Left lung (tissue), 10 donors: ENCODE results near the gene NR2C1. TPM values are rescaled to one million over a fixed set of nuclear protein-coding genes. Genes with fewer than 3 reads are reported as not detected.
"Not testable (repeated sequence)": the region's sequence is repeated elsewhere in the genome, so short reads cannot be mapped to it uniquely, and the experiment has no call there.

Source experiments
- ATAC-seq: fragments of 200-7000 bp; cut with Tn5 transposase; one replicate; pipeline ENCODE4 v1.9.1; 2020; ENCODE audit warnings: moderate library complexity
- DNase-seq, 4 donors: peaks; one replicate each; pipeline ENCODE4 v3.0.0-alpha.2; 2013 to 2020
- H3K27ac ChIP-seq, 2 donors: fragments of 200-600 bp; sonication (generic) in 1 of 2; one replicate each; pipeline versions ENCODE4 v1.5.0 to v1.8.0; 2020 to 2021
- H3K27me3 ChIP-seq, 2 donors: fragments of 200-600 bp; sonication (generic) in 1 of 2; one replicate each; pipeline versions ENCODE4 v1.5.0 to v1.8.0; 2020 to 2021
- H3K36me3 ChIP-seq, 2 donors: fragments of 200-600 bp; sonication (generic) in 1 of 2; one replicate each; pipeline versions ENCODE4 v1.5.0 to v1.8.0; 2020 to 2021
- H3K4me1 ChIP-seq, 2 donors: fragments of 200-600 bp; one replicate each; pipeline ENCODE4 v1.8.0; 2021
- H3K4me3 ChIP-seq, 2 donors: fragments of 200-600 bp; sonication (generic) in 1 of 2; one replicate each; pipeline versions ENCODE4 v1.5.0 to v1.8.0; 2020 to 2021; ENCODE audit warnings: mild to moderate bottlenecking in 1 of 2
- H3K9me3 ChIP-seq, 2 donors: fragments of 200-600 bp; sonication (generic) in 1 of 2; one replicate each; pipeline versions ENCODE4 v1.5.0 to v1.8.0; 2020 to 2021
- CTCF ChIP-seq, 2 donors: fragments of 200-600 bp; sonication (generic) in 1 of 2; IDR thresholded peaks; one replicate each; pipeline versions ENCODE4 v1.5.0 to v1.8.0; 2021; ENCODE audit warnings: antibody characterized with exemption in 2 of 2
- intact Hi-C, 2 donors: fragments of 100-400 bp; cut with DNase I; formaldehyde crosslinking; loops; one replicate each; pipeline versions ENCODE4 v1.11.2 to v1.14.2; 2022
- polyA plus RNA-seq, 6 donors: library from polyadenylated mRNA; unstranded; fragments of 120-200 nt; gene quantifications; one replicate each; pipeline ENCODE4 v1.2.1, GENCODE V29; 2013; ENCODE audit not compliant: insufficient read length in 6 of 6
- total RNA-seq, 2 donors: library from RNA; stranded (reverse); fragmentation: NEBNext Ultra II Directional; extraction: Animal tissue kit (Norgen Biotek cat#: 25700); gene quantifications; one replicate each; pipeline ENCODE4 v1.2.1, GENCODE V29; 2021
- donor health status: DM: no; HTN: yes; CAD: no.
- donor health status: DM: no; HTN: no; CAD: no.

Gene NR2C1
- total and polyA plus RNA-seq, 8 donors = 28.8 to 100.0 (median 75.3) TPM

GRCh38 chr12:94988471-94988870, 84.9 kb downstream of the NR2C1 start:
- no peaks in the 10 kb centered on the region for H3K9me3 ChIP-seq
- intact Hi-C loops = no loop called here
- H3K4me3 ChIP-seq = no peak overlapping the region
- no peaks in the 10 kb centered on the region for H3K27me3 ChIP-seq
- no peak for DNase-seq
- no peaks in the 10 kb centered on the region for H3K4me1 ChIP-seq
- no peak for ATAC-seq
- H3K27ac ChIP-seq = no peak overlapping the region
- peaks cover 0 to 30% of the 10 kb centered on the region in 2 donors for H3K36me3 ChIP-seq
- TF ChIP-seq CTCF (IDR thresholded peaks at IDR 0.05) = no peak

- Histone ChIP-seq H3K9me3 (no peaks in the 10 kb centered on the region), H3K4me3 (no peak overlapping the region), H3K27ac (no peak overlapping the region), H3K4me1 (no peaks in the 10 kb centered on the region), H3K27me3 (no peaks in the 10 kb centered on the region), H3K36me3 (peaks cover 0 to 28% of the 10 kb centered on the region in 2 donors)
- no peak for DNase-seq
- intact Hi-C loops = no loop called here
- no peak for ATAC-seq
- no peak for TF ChIP-seq CTCF (IDR thresholded peaks at IDR 0.05)
These were observed 85.6 kb downstream of the NR2C1 start for GRCh38 chr12:94987801-94988200.

GRCh38 chr12:94987076-94987669, 86.2 kb downstream of the NR2C1 start:
- H3K9me3 ChIP-seq = no peaks in the 10 kb centered on the region
- ATAC-seq (no peak), DNase-seq (no peak)
- H3K4me1 ChIP-seq = no peaks in the 10 kb centered on the region
- no peak for TF ChIP-seq CTCF (IDR thresholded peaks at IDR 0.05)
- no peaks in the 10 kb centered on the region for H3K27me3 ChIP-seq
- H3K4me3 ChIP-seq = no peak overlapping the region
- H3K27ac ChIP-seq = no peak overlapping the region
- peaks cover 0 to 25% of the 10 kb centered on the region in 2 donors for H3K36me3 ChIP-seq
- intact Hi-C loops = no loop called here

- H3K27me3 ChIP-seq, H3K9me3 ChIP-seq, H3K27ac ChIP-seq, H3K4me3 ChIP-seq, H3K36me3 ChIP-seq, DNase-seq, ATAC-seq, intact Hi-C loops, H3K4me1 ChIP-seq: not testable (repeated sequence)
These were observed 88.3 kb downstream of the NR2C1 start for GRCh38 chr12:94985099-94985498.

GRCh38 chr12:94983321-94983720, 90.1 kb downstream of the NR2C1 start:
- H3K9me3 ChIP-seq = no peaks in the 10 kb centered on the region

More at GRCh38 chr12:94983321-94983720, 90.1 kb downstream of the NR2C1 start:
- Histone ChIP-seq H3K4me1 (no peaks in the 10 kb centered on the region), H3K27me3 (no peaks in the 10 kb centered on the region), H3K4me3 (no peak overlapping the region), H3K27ac (no peak overlapping the region), H3K36me3 (peaks cover 0 to 9% of the 10 kb centered on the region in 2 donors)
- no peak for ATAC-seq
- TF ChIP-seq CTCF (IDR thresholded peaks at IDR 0.05) = no peak
- intact Hi-C loops = no loop called here
- DNase-seq = no peak
